NCI-H69 (cell line): Measurements from ENCODE around the gene CLDN15.

Experiments used
- DNase-seq: peaks from one replicate; lab custom pipeline; 2025; lab: John Stamatoyannopoulos, UW

The CLDN15 gene

DNA sequence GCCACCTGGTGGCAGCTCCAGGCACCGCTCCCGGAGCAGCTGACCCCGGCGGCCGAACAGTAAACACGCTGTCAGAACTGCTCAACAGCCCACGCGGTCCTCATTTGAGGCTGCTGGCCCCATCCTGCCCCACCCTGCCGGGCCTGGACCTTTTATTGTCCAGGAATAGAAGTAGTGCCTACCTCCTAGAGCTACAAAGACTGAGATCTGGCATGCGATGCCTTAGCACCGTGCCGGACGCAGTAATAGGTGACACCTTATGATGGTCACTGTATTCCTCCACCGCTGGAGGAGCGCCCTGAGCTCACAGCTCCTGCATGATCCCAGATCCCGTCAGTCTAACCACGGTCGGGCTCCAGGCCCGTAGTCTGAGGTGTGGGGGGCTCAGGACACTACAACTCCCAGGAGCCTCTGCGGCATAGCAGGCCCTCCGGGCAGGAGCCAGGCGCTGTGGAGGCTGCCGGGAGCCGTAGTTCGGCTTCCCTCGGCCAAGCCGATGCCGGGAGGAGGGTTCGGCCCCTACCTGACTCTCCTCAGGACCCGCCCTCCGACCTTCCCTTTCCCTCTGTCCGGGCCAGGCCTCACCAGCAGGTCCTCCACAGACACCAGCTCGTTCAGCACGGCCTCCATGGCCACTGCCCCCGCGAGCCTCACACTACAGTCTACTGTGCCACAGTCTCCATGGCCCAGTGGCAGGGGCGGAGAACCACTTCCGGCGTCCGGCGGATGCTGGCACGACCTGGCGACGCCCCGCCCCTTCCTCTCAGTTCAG lies 7.0 kb upstream of the CLDN15 start, which contains the start of gene FIS1:
FIS1 (minus strand) TSS at position 707 of the 772 bp plus-strand sequence; CDS start at position 630, 77 bp downstream.
- peak; percentile 94 for DNase-seq

- peak; percentile 32 for DNase-seq
Observed at GRCh38 chr7:101243646-101244374, 6.2 kb upstream of the CLDN15 start.

DNA sequence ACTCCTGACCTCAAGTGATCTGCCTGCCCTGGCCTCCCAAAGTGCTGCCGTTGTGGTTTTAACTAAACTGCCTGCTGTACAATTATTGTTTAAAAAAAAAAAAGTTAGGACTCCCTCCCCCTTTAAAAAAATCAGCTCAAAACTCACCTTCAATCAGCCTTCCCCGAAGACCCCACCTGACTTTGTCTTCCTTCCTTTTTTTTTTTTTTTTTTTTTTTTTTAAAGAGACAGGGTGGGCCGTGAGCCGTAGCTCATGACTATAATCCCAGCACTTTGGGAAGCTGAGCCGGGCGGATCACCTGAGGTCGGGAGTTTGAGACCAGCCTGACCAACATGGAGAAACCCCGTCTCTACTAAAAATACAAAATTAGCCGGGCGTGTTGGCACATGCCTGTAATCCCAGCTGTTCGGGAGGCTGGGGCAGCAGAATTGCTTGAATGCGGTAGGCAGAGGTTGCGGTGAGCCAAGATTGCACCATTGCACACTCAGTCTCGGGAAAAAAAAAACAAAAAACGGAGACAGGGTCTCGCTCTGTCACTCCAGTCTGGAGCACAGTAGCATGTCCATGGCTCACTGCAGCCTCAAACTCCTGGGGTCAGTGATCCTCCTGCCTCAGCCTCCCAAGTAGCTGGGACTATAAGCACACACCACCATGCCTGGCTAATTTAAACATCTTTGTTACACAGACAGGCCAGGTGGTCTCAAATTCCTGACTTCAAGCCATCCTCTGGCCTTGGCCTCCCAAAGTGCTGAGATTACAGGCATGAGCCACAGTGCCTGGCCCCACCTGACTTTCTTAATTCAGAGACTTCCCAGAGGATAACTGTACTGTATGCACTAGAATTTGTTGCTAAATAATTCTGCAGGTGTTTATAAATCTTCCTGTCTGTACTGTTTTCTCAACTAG lies 4.1 kb upstream of the CLDN15 start:
- no peak for DNase-seq

DNA sequence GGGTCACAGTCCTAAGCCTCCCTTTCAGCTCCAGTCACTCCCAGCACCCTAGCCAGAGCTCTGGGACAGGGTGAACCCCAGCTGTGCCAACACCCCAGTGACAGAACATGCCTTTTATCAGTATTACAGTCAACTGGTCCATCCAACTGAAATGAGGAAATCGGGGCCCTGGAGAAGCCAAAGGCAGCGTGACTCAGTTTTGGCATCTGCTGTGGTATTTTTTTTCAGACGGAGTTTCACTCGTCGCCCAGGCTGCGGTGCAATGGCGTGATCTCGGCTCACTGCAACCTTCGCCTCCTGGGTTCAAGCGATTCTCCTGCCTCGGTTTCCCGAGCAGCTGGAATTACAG lies 3.4 kb upstream of the CLDN15 start:
- no peak for DNase-seq

GRCh38 chr7:101240226-101241014 lies 2.8 kb upstream of the CLDN15 start:
- DNase-seq = no peak

GRCh38 chr7:101239951-101240220 lies 2.3 kb upstream of the CLDN15 start:
- no peak for DNase-seq

- DNase-seq = no peak
Observed at GRCh38 chr7:101239191-101239950, 1.8 kb upstream of the CLDN15 start.

- no peak for DNase-seq
Observed at GRCh38 chr7:101238226-101239182, 902 bp upstream of the CLDN15 start.

- DNase-seq = no peak
Observed at GRCh38 chr7:101236292-101236835, 1.2 kb downstream of the CLDN15 start.

DNA sequence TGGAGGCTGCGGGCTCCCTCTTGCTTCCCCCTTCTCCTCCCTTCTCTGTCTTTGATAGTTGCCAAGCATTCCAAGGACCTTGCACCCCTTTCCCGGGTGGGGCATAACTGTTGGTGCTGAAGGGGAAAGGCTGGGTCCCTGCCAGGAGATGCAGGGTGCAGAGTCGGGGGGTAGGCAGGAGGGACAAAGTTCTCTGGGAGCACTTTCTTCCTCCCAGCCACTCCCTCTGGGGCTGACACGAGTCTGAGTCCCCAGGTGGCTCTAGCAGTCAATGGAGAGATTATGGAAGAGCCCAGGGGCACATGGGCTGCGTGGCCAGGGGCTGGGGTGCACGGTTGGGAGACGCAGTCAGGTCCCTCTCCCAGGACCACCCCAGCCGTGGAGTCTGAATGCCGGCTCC lies 2.1 kb downstream of the CLDN15 start:
- DNase-seq = no peak

DNA sequence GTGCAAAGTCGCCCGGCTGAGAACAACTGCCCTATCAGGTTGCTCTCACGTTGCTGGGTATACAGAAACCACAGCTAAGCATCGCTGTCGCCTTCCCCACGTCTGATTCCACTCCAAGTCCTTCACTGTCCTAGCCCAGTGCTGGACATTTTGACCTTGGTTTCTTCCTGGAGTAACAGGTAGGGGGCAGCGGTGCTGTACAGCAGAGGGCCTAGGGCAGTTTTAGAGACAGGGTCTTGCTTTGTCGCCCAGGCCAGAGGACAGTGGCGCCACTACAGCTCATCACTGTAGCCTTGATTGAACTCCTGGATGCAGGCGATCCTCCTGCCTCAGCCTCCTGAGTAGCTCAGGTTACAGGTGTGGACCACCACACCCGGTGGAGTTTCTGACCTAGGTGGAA lies 2.6 kb downstream of the CLDN15 start:
- peak; percentile 46 for DNase-seq

DNA sequence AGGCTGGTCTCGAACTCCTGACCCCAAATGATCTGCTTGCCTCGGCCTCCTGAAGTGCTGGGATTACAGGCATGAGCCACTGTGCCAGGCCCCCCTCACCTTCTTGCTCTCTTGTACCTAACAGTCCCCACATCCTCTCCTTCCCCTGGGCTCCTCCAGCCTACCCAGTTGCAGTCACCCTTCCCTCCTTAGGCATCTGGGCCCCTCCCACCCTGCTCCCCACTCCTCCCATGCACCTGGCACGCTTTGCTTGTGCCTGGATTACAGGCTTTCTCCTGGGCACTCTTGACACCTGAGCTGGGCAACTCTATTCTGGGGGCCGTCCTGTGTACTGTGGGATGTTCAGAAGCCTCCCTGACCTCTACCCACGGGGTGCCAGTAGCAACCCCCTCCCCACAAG lies 3.0 kb downstream of the CLDN15 start:
- peak; percentile 46 for DNase-seq

DNA sequence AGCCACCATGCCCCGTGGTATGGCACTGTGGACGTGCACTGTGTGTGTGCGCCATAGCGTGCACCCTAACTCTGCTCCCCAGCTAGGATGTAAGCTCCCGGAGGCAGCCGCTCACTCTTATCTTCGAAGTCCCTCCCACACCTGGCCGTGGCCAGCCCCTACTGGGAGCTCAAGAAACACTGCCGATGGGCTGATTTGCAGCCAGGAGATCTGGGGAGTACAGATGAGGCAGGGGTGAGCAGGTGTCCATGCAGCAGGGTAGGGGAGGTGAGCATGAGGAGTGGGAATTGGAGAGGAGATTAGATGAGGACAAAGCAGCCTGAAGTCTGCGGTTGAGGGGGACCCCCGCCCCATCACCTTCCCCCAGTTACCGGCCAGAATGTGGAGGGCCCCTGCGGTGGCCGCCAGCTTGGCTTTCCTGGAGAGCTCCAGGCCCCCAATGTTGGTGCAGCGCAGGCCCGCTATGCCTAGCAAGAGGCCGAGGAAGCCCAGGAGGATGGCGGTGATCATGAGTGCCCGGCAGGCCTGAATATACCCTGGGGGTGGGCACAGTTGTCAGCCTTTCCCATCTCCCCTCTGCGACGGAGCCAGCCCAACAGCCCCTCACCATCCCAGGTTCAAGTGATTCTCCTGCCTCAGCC lies 3.6 kb downstream of the CLDN15 start:
- no peak for DNase-seq

DNA sequence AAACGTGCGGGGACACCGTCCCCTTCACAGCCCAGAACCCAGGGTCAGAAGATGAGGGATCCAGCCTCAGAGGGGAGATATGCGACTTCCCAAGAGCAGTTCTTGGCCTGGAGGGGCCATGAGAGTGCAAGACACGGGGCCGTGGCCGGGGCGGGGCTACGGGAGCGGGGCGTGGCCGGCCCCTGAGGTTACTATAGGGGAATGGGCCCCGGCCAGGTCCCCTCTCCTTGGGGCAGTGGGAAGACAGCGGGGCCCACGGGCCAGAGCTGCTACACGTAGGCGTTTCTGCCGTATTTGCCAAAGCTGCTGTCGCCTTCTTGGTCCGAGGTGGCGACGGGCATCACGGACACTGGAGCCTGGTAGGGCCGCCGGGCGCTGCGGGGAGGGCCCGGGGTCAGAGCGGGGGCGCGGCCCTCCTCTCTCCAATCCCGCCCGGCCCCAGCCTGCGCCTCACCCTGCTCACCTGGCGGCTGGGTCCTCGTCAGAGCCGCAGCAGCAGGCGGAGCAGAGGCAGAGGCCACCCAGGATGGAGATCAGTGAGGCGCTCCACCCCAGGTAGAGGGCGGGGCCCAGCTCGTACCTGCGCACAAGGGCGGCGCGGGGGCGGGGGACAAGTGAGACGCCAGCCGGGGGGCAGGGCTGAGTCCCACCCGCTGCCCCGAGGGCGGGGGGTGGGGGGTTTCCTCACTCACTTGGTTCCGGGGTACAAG lies 5.3 kb downstream of the CLDN15 start:
- peak; percentile 80 for DNase-seq

DNA sequence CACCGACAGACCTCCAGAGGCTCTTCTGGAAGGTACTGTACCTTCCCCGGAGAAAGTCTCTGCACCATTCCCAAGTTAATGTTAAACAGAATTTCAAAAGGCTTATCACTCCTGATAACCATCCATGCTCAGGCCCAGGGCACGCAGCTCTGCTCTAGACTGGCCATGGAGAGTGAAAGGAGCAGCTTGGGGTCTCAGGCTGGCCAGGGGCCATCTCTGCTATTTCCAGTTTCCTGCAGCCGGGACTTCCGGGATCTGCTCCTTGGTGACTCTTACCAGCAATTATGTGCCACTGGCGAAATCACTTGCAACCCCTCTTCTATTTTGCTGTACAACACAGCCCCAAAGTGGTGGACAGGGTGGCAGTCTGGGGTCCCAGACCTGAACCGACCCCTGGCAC lies 6.0 kb downstream of the CLDN15 start:
- no peak for DNase-seq

DNA sequence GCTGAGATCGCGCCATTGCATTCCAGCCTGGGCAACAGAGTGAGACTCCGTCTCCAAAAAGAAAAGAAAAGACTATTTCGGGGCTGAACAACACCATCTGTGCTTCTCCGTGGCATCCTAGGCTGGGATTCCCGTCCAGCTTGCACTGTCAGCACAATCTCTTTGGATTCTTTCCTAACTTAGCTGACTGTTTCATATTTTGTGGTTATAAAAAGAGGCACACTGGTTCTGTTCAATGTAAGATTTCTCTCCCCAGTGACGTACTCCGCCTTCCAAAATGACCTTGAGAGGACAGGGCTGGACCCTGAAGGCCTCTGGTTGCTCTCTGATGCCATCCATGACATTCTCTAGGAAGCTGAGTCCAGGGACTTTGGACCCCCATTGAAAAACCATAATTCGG lies 10.9 kb downstream of the CLDN15 start:
- no peak for DNase-seq

DNA sequence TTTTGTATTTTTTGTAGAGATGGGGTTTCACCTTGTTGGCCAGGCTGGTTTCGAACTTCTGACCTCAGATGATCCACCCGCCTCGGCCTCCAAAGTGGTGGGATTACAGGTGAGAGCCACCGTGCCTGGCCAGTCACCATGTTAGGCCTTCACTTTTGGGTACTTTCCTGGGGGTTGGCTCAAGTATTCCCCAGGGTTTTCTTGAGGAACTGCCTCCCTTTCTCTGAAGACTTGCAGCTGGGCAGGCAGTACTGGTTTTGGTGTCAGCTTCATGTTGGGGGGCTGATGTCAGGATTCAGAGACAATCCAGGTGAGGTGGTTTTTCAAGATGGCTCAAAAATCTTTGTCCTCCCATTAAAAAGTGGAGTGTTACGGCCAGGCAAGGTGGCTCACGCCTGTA lies 12.0 kb downstream of the CLDN15 start:
- no peak for DNase-seq

GRCh38 chr7:101223528-101223927 lies 14.1 kb downstream of the CLDN15 start:
- DNase-seq = no peak
